Activated T-helper 1 cell treated with Interleukin-2 at 50 U/mL for 16 hours (primary cell): ENCODE measurements around the gene RRP8.

Source experiments
- DNase-seq: peaks from one replicate; pipeline ENCODE4 v3.0.0-alpha.2; 2020; ENCODE audit warnings: low read depth

RRP8 gene

DNA sequence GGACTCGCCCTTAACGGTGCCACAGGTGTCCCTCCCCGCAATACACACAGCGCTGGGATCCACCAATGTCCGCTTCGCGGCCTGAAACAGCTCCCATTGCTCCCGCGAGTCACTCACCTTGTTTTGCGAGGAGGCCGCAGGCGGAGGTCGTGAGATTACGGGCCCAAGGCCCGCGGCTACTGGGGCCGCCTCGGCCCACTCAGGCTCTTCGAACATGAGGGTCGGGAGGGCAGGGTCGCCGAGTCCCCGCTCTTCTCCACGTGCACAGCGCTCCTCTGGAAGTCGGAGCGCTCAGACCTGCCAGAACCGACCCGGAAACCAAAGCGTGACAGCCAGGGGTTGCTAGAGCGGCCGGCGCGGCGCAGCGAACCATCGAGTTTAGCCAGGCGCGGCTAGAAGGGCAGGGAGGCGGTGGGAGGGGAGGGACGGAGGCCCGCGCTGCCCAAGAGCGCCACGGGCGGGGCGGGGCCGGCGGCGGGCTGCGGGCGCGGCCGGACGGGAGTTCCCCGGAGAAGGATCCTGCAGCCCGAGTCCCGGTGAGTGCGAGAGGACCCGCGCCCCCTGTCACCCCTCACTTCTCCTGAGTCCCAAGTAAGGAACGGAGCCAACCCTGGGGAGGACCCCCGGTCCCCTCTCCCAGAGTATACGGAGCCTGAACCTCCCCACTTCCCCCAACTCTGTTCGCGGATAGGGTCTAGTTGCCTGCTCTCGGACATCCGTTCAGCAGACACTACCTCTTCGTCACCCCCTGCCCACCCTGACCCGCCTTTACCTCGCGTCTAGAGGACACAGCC, at the start of gene RRP8, which contains the start of gene ILK:
Gene RRP8 (minus strand): TSS at position 330 of the 794 bp plus-strand sequence. CDS start 114 bp downstream, at position 216.
Gene ILK (plus strand): TSS at position 488 of the 794 bp plus-strand sequence. CDS start 498 bp downstream, outside the sequence.
- DNase-seq: peak; percentile 79

DNA sequence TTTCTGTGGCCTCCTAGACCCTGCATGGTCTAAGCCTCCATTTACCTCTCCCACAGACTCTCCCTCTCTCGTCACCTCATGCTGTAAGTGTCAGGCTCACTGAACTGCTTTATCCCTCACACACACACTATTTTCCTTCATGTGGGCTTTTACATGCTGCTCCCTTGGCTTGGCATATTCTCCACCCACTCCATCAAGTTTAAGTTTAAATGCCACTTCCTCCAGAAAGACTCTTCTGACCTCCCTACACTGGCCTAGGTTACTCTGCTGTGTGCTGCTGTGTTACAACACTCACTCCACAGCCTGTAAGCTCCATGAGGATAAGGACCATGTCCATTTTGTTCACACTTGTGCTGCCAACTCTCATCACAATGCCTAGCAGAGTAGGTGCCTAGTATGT, 49.7 kb upstream of the RRP8 start:
- DNase-seq: no peak

DNA sequence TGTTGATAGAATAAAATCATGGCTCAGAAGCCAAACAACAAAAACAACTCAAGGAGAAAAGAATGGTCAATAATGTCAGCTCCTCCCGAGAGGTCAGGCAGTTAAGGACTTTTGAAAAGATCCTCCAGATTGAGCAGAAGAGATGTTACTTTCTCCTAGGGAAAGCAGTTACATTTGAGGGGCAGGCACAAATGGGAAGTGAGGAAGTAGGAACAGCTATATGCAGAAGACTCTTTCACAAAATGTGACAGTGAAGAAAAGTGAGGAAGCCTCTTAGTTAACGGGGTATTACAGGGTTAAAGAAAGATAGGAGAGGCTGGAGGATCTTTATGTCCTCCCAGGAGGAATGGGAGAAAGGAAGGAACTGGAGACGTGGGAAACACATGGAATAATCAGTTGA, 48.8 kb upstream of the RRP8 start:
- DNase-seq: no peak

DNA sequence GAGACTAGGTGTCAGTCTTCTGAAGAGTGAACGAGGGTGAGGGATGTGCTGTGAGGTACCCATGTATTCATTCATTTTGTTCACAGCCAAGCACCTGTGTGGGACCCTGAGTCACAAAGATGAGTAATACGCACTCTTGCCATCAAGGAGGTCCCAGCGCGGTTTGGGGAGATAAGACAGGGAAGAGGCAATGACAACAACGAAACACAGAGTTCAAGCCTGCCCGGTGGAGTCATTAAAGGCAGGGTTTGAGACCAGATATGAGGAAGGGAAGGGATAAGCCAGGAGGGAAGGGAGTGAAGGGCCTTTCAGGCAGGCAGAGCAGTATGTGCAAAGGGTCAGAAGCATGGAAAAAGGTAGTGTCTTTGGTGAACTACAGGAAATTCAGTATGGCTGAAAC, 47.6 kb upstream of the RRP8 start:
- no peak for DNase-seq

DNA sequence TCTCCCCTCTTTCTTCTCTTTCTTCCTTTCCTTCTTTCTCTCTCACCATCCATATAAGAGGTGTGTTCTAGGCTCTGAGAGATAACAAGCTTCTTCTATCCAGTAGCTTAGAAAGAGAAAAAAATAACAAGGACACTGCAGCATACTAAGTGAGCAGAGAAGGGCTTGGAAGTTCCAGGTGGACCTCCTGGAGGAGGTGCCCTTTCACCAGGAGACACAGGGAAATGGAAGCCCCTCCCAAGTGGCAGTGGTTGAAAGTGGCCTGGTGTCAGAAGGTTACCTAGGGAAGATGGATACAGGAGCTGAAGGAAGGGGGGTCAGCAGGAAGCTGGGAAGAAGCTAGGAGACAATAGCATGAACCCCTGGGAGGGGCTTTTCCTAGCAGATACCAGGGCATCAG, 46.7 kb upstream of the RRP8 start:
- DNase-seq: no peak

- DNase-seq: no peak
Observed at GRCh38 chr11:6648501-6648900, 45.1 kb upstream of the RRP8 start.

GRCh38 chr11:6647836-6648235, 44.4 kb upstream of the RRP8 start:
- no peak for DNase-seq

GRCh38 chr11:6646918-6647679, 43.7 kb upstream of the RRP8 start:
- DNase-seq: peak; percentile 21

DNA sequence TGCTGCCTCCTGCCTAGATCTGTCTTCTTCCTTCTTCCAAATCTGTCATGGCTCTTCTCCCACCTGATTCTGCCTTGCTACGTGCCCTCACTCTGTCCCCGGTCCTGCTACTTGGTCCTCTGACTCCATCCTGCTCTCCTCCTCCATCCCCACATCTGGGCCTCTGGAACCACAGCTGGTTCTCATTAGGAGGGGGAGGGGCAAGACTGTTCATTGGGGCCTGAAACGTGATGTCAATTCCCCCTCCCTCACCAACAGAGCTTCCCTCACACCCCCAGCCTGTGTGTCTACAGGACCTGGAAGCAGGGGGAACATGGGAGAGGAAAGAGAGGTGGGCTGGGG, 43.1 kb upstream of the RRP8 start:
- no peak for DNase-seq

DNA sequence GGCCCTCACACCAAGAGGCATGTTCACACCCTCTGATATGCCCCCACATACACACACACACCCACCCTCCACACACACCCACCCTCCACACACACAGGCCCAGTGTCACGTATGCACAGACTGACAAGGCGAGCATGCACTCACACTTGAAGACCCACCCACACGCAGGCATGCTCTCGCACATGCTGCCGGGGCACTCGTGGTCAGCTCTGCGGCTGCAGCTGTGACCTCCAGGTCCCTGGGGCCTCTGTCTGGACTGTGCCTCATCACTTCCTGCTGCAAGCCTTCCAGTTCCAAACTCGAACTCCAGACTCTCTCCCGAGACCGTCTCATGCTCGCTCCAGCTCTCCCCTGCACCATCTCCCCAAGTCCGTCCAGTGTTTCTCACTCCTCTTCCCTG, 42.7 kb upstream of the RRP8 start:
- DNase-seq: no peak

- DNase-seq: no peak
Observed at GRCh38 chr11:6642957-6643356, 39.5 kb upstream of the RRP8 start.

DNA sequence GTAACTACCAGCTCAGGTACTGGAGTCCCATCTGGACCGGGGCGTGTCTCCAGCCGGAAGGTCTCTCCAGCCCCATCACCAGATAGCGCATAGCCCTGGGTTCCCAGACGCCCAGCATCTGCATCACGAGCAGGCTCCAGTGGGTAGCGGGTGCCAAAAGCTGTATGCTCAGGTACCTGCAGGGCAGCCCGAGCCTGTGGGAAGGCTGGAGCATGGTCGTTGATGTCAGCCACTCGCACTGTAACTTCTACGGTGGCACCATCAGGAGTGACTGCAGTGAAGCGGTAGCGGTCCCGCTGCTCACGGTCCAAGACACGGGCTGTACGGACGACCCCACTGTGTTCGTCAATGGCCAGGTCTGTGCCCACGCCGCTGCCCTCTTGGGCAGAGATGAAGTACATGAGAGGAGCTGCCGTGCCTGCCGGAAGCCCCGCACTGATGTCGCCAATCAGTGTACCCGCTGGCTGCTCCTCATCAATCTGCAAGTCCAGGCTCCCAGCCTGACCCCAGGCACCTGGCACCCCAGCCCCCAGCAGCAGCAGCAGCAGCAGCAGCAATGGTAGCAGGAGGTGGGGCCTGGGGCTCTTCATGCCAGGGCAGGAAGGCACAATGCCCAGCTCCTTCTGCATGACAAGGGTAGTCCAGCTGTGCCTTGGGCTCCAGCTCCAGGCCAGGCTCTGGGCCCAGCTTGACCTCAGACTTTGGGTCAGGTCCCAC, 37.7 kb upstream of the RRP8 start:
- DNase-seq: no peak

DNA sequence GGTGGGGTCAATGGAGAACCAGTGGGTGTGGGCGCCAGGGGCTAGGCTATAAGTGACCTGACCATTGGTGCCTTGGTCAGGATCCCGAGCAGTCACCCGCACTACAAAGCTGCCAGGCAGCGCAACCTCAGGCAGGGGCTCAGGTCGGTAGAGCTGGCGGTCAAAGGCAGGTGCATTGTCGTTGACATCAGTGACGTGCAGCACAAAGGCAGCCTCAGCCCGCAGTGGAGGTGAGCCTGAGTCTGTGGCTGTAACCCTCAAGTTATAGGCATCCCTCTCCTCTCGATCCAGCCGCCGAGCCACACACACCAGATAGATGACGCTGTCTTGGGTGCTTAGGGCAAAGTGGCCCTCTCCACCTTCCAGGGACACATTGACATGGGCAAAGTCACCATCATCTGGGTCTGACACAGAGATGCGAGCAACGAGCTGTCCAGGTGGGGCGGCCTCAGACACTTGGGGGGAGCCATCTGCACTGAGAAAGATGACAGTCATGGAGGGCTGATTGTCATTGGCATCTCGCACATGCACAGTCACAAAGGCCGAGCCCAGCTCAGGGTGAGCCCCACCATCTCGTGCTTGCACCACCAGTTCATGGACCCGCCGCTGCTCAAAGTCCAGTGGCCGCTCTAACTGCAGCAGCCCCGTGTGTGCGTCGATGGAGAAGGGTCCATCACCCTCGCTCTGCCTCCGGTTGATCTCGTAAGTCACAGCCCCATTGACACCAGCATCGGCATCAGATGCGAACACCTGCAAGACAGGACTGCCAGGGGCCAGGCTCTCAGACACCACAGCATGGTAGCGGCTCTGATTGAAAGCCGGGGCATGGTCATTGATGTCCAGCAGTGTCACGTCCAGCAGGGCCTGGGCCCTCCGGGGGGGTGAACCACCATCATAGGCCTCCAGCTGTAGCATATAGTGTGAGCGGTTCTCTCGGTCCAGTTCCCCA, 36.9 kb upstream of the RRP8 start:
- DNase-seq: no peak

DNA sequence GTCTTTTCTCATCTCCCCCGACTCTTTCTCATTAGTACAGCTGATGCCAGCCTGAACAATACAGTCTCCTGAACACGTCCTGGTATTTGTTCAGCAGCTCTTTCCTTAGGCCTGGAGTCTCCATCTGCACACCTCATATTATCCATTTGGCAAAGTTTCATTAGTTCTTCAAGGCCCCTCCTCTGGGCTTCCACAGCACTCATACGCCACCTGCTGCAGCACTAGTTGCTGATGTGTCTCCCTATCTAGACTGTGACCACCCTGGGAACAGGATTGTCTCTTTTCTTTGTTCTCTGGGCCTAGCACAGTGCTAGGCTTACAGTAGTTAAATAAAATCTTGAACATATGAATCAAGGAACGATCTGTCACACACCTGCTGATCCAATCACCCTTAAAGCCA, 35.0 kb upstream of the RRP8 start:
- DNase-seq: no peak

DNA sequence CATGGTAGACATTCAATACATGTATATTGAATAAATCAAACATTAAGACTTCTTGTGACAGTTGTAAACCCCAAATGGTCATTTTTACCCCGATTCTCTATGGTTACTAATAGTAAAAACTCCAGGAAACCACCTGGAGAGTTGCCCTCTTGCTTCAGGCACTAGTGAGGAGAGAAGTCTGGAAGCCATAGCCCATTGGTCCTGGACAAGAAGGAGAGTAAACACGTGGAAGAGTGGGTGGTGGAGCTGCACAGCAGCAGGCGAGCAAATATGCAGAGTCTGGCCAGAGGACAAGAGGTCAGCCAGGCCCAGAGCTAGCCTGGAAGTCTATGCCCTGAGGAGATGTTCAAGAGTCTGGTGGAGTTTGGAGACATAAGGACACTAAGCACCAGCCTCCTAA, 34.5 kb upstream of the RRP8 start:
- no peak for DNase-seq

- no peak for DNase-seq
Observed at GRCh38 chr11:6636480-6636879, 33.1 kb upstream of the RRP8 start.

GRCh38 chr11:6635082-6635932, 31.9 kb upstream of the RRP8 start:
- no peak for DNase-seq

- DNase-seq: no peak
Observed at GRCh38 chr11:6634534-6634933, 31.1 kb upstream of the RRP8 start.

DNA sequence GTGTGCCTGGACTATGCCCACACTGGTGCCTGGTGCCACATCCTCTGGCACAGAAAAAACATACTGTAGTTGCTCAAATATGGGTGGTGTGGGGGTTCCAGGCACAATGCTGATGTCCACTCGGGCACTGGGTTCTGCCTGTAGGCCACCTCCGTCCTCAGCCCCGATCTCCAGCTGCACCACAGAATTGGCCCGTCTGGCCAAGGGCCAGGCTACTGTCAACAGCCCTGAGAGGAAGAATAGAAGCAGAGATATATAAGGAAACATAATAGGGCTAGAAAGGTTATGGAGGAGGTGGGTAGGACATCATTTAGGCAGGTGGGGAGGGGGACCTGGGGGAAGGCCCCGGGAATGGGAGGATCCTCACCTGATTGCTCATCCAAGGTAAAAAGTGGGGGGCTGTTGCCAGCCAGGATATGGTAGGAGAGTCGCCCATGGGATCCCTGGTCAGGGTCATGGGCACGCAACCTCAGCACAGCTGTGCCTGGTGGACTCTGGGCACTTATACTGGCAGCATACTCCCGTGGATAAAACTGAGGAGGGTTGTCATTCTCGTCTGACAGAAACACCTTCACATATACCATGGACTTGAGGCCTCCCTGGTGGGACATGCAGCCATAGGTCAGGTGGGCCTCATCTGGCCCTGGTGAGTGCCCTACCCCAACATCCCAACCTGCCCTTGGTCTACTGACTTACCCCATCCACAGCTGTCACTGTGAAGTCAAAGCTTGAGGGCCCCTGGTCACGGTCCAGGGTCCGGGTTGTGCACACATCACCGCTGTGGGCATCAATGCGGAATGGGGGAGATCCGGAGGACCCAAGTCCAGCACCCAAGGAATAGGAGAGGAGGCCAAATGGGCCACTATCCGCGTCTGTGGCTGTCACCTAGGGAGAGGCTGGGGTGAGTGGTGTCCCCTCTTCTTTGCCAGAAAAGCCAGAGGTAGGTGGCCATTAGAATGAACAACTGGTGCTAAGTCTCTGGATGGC, 30.3 kb upstream of the RRP8 start:
- no peak for DNase-seq
